GM19438 (cell line): ENCODE measurements around the gene ABCA9.
"Not testable (repeated sequence)": the region's sequence is repeated elsewhere in the genome, so short reads cannot be mapped to it uniquely, and the experiment has no call there.

Experiments
- ATAC-seq: cut with Tn5 transposase; IDR thresholded peaks from one replicate; pipeline ENCODE4 v1.9.1; 2021; ENCODE audit warnings: low read depth; ENCODE audit not compliant: unreplicated experiment

Gene ABCA9

DNA sequence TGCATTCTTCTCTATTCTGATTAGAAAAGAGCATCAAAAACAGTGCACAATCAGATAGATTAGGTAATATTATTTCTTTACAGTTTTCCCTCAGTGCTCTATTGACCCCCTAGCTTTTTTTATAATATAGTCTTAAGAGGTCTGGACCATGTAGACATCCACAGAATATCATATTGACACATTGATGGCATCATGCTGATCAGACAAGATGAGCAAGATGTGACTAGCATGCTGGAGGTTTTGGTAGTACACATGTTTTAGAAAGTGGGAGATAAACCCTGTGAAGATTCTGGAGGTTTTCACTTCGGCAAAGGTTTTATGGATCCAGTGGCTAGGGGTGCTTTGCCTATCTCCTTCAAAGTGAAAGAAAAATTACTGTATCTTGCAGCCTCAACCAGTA lies 102.8 kb downstream of the ABCA9 start:
- ATAC-seq, result no peak

DNA sequence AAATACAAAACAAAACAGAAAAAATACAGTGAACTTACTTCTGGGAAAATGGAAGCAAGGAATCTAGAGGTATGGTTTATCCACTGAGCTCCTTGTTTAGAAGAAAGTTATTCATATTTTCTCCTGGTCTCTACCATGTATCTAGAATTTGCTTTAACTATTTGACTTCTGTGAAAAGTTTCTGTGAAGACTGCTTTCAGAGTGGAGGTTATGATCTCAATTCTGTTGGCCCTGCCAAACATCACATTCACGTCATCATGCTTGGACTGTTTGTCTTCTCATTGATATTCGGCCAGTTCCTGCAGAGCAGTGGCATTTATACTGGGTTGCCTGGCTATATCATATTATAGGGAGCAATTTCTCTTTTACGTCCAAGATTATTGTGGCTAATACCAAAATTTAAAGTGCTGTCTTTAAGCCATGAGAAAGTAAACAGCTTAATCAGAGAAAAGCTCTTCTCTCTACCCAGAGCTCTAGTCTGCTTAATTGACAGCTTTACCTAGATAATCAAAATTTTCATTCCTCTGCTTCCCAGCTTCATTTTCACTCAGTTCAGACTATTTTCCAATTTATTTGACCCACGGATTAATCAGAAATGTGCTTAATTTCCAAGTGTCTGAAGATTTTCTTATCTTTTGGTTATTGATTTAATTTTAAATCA lies 105.4 kb downstream of the ABCA9 start, which contains the start of gene ABCA8:
ABCA8 (minus strand) TSS at position 212 of the 661 bp plus-strand sequence. CDS start 13,358 bp downstream, outside the sequence.
- no peak for ATAC-seq

DNA sequence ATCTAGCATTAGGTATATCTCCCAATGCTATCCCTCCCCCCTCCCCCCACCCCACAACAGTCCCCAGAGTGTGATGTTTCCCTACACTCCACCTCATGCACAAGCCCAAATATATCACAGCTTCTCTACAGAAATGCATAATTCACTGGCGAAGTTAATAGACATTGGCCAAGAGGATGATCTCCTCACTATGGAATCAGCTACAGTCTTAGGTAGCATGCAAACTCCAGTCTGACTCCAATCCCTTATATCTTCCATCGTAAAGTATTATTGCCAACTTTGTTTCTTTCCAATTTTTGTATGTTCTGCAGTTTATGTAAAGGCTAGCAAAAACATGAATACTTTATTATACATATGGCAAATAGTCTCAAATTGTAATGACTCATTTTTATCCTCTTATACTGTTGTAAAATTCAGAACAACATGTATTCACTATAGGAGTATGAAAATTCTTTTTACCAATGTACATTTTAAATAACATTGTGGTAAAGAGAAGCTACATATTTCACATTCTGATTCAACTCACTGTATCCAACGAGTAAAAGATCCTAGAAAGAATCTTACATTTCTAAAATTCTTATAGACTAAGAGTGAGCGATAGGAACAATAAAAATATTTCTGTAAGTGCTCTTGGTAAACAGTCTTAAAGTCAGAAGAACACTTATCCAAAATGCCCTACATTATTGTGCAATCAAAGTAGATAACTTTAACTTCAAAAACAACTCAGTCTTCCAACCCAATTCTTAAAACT lies 106.4 kb downstream of the ABCA9 start:
- ATAC-seq, result no peak

DNA sequence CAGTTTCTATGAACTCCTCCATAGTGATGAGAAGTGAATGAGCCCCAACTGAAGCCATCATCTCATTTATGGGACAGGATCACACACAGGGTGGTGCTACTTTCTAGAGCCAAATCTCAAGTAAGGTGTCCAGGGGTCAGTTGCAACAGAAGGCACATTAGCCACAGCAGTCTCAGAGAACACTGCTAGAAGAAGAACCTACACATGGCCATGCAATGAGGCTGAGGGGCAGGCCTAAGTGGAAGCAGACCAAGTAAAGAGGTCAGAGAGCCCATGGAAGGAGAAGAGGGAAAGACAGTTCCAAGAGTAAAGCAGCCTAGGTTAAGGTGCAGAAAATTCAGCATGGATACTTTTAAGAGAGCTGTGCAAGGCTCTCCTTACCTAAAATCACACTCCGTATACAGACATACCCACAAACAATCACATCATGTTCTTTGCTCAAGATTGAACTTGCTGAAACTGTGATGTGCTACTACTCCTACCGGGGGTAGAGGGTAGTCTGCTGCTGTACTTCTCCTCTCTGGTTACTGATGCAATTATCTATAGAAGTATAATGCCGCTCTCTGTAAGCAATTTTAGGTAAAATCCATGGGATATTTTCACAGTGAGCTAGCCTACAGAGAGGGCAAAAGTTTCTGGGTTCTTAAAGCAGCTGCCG lies 107.3 kb downstream of the ABCA9 start:
- no peak for ATAC-seq

DNA sequence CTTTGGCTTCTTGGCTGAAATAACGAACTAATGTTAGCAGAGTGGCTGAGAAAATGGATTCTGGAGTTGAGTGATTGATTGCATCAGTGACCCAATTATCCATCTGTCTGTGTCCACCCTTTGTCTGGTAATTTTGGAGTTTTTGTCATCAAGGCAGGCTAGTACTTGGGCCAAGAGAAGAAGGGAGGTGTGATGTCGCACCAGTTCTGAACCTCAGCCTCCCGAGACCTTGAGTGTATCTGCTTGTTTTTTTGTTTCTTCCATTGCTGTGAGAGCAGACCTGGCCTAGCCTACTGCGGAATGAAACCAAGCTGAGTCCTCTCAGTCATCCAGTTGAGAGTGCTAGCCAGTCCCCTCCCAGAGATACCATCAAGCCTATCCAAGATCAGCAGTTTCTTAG lies 110.0 kb downstream of the ABCA9 start:
- no peak for ATAC-seq

DNA sequence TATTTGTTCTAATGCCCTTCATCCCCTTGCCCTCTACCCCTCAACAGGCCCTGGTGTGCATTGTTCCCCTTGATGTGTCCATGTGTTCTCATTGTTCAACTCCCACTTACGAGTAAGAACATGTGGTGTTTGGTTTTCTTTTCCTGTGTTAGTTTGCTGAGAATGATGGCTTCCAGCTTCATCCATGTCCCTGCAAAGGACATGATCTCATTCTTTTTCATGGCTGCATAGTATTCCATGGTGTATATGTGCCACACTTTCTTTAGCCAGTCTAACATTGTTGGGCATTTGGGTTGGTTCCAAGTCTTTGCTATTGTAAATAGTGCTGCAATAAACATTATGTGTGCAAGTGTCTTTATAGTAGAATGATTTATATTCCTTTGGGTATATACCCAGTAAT lies 112.9 kb downstream of the ABCA9 start:
- not testable (repeated sequence) for ATAC-seq

DNA sequence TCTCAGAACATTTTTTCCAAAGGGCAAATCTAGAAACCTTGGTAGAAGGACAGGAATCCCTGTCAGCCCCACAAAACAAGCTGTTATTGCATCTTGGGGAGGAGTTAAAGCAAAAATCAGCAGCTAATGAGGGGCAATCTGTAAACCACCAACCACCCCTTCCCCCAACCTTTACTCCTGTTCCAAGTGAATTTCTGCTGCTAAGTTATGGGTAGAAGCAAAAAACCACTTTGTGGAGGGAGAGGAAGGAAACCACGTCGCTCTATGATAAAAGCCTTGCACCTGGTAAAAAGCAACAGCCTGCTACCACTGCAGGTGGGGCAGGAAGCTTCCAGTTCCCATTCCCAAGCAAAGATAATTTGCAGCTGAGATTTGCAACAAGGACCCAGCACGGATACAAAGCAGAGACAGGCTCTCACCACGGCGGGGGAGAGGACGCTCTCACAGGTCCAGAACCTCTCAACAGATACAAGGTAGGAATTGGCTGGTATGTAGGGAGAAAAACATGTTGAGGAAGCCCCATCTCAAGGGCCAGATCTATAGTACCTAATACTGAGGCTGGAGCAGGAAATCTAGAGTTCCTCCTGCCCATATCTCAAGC lies 116.2 kb downstream of the ABCA9 start:
- no peak for ATAC-seq

DNA sequence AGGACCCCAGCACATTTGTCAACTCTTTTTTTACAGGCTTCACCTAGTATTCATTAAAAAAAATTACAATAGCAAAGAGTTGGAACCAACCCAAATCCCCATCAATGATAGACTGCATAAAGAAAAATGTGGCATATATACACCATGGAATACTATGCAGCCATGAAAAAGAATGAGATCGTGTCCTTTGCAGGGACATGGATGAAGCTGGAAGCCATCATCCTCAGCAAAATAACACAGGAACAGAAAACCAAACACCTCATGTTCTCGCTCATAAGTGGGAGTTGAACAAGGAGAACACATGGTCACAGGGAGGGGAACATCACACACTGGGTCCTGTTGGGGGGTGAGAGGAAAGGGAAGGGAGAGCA lies 116.9 kb downstream of the ABCA9 start:
- ATAC-seq, result not testable (repeated sequence)

DNA sequence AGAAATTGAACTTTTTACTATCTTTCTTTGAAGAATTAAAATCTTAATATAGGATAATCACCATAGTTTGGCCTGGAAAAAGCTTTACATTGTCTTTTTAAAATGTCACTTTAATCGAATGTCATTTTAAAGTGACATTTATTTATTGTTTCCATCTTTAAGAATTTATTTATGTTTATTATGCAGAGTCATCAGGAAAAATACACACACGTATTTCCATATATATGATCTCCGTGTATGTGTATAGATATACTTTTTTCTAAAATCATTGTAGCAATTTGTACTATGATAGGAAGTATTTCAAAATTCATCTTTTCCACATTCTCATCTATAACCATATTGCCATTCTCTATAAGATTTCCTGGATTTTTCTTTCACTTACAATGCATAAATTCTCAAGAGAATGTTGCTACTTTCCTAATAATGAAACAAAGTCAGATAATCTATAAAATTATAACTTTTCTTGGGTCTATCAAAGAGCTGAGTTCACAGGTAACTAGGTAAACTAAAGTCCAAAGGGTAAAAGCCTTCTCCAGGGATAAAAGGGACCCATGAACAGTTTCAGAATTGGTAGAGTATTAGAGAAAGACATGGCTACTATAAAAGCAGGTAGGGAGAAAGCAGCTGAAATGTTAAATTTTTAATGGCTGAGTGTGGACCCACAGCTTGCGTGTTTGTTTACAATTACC lies 117.5 kb downstream of the ABCA9 start:
- no peak for ATAC-seq

DNA sequence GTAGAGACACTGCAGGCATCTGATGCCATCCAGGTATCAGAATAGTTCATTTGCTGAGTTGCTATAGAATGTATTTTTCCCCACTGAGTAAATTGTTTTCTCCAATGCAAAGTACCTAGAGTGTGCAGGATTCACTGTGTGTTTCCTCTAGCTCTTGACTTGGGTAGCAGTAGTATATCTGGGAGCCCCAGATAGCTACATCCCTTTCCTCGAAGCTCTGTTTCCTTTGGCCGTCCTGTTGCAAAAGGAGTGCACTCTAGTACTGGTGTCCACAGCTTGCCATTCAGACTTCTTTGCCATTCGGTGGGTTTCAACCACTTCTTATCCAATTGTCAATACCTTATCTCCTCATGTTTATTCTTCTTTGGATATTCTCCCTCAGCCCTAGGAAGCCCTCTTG lies 118.3 kb downstream of the ABCA9 start:
- no peak for ATAC-seq

DNA sequence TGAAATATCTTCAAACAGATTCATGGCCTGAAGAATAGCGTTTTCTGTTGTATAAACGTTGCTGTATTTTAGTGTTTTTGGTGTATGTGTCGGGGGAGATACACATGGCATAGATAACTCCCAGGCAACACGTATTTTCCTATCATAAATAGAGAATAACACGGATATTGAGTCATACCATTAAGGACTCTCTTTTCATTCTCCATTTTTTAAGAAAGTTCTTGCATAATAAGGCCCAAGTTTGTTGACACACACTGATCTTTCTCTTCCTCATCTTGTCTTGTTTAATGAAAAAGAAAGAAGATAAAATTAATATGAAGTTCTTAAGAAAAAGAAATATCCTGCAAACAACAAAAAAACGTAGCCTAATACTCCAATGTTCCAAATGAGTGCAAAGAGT lies 119.0 kb downstream of the ABCA9 start:
- ATAC-seq, result no peak

DNA sequence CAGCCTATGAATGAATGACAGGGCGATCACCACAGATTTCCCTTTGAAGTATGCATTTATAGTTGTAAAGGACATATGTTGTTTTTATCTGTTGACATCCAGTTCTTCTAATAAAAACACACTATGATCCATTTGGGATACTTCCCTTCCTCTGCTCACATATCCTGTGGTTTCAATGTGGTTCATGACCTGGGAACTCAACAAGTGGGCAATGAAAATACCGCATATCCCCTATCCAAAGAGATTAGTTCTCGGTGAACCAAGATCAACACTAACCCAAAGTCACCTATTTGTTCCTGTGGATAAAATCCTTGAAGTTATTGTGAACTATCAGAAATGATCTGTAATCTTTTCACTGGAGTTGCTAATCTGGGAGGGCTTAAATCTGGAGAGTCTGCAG lies 121.5 kb downstream of the ABCA9 start:
- no peak for ATAC-seq

DNA sequence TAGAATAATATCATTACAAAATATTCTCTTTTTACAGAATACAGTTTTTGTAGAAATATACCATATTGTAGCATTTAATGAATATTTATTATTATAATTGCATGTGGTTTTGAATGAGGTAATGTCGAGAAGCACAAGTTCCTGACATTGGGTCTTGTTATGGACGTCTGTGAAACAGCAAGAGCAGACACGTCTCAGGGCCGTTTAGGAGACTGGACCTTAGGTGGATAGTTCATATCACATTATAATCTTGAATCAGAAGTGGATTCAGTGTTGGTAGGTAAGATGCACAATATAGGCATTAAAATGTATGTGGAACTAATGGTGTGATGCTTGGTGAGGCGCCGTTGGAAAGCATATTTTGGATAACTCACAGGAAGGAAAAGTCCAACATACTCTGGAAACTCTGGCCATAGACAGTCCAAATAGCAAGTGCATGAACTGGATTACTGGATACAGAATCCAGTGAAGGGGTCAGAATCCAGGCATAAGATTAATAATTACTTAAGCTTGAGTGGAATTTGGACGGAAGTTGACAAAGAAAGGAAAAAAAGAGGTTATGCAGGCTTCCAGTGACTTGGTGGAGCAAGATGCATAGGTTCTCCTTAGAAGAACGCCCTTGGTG lies 122.7 kb downstream of the ABCA9 start:
- ATAC-seq, result no peak

DNA sequence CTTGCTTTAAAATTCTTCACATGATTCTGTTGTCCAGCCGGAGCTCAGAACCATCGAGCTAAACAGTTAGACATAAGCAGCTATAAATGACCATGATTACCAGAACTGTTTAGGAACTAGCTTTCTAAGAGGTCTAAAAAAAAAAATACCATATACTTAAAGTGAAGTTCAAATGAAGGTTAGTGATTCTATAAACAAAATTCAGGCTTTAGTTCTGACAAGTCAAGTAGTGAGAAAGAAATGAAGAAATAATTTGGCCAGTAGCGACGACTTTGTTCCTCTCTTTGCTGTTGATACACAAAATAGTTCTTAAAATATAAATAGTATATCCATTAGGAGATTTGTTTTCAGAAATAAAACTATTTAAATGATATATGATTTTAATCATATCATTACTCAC lies 133.2 kb downstream of the ABCA9 start:
- ATAC-seq, result no peak

DNA sequence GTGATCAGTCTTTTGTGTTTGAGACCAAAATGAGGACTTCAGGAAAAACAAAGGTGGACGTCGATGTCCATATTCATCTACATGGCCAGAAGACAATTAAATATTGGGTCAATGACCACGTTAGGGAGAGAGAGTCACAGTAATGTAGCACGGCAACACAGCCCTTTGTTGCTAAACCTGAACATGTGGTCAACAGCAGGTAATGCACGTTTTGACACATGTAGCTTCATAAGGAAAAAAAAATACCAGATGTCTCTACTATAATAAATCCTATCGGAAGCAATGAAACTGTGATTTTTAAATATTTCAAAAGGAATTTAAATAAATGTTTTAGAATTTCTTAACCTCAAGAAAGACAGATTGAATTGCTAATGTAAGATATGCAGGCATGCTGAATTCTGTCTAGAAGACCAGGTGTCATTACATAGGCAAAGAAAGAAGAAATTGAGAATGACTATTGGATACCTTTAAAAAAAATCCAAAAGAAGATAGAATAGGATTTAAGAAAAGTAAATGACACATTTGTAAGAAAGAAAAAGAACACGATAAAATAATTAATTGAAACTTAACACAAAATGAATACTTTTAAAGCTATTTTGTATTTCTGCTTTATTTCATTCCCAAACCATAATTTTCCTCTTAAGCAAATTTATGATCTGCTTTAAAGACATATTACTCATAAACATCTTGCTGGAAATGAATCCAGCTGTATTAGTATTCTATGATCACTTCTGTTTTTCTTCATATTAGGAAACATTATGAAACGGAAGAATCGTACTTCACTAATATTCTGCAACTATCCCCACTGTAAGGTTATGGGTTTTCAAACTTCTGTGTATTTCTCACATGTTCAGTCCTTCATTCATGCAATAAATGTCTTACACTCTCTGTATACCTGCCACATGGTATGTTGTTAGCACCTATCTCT lies 135.7 kb downstream of the ABCA9 start:
- no peak for ATAC-seq
